Hepatocyte (in vitro differentiated cells): ENCODE results near the gene RHOA.
"Not testable (repeated sequence)": the region's sequence is repeated elsewhere in the genome, so short reads cannot be mapped to it uniquely, and the experiment has no call there.

Experiments used
- EZH2 ChIP-seq: fragments of 200-600 bp; sonication (generic); IDR thresholded peaks from 2 replicates; pipeline ENCODE4 v1.6.1; 2016; ENCODE audit warnings: antibody characterized with exemption, mild to moderate bottlenecking, borderline replicate concordance
- EZH2phosphoT487 ChIP-seq: fragments of 200-600 bp; sonication (generic); IDR thresholded peaks from one replicate; pipeline ENCODE4 v1.6.1; 2018; ENCODE audit warnings: antibody characterized with exemption, mild to moderate bottlenecking, low read depth, moderate library complexity; ENCODE audit not compliant: unreplicated experiment, severe bottlenecking
- TF ChIP-seq, protein P1 (sequence below): fragments of 200-600 bp; sonication (generic); IDR thresholded peaks from 2 replicates; pipeline ENCODE4 v1.5.1; 2016; ENCODE audit warnings: antibody characterized with exemption, mild to moderate bottlenecking; ENCODE audit not compliant: poor library complexity

DNA sequence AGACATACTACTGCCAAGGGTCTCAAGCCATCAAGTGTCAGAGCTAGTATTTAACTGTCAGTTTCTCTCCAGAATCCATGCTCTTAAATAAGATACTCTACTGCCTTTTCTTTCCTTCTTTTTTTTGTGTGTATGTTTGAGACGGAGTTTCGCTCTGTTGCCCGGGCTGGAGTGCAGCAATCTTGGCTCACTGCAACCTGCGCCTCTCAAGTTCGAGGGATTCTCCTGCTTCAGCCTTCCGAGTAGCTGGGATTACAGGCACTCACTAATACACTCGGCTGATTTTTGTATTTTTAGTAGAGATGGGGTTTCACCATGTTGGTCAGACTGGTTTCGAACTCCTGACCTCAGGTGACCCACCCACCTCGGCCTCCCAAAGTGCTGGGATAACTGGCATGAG, 6.2 kb downstream of the RHOA start:
- TF ChIP-seq EZH2, EZH2phosphoT487: not testable (repeated sequence)
- TF ChIP-seq, protein P1, sequence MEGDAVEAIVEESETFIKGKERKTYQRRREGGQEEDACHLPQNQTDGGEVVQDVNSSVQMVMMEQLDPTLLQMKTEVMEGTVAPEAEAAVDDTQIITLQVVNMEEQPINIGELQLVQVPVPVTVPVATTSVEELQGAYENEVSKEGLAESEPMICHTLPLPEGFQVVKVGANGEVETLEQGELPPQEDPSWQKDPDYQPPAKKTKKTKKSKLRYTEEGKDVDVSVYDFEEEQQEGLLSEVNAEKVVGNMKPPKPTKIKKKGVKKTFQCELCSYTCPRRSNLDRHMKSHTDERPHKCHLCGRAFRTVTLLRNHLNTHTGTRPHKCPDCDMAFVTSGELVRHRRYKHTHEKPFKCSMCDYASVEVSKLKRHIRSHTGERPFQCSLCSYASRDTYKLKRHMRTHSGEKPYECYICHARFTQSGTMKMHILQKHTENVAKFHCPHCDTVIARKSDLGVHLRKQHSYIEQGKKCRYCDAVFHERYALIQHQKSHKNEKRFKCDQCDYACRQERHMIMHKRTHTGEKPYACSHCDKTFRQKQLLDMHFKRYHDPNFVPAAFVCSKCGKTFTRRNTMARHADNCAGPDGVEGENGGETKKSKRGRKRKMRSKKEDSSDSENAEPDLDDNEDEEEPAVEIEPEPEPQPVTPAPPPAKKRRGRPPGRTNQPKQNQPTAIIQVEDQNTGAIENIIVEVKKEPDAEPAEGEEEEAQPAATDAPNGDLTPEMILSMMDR, result not testable (repeated sequence)
